Fibroblast of skin of abdomen (primary cell): ENCODE measurements around the gene EN2.
"Not testable (repeated sequence)": the region's sequence is repeated elsewhere in the genome, so short reads cannot be mapped to it uniquely, and the experiment has no call there.

Experiments
- DNase-seq: peaks from one replicate; pipeline ENCODE4 v3.0.0-alpha.2; 2013

Gene EN2

DNA sequence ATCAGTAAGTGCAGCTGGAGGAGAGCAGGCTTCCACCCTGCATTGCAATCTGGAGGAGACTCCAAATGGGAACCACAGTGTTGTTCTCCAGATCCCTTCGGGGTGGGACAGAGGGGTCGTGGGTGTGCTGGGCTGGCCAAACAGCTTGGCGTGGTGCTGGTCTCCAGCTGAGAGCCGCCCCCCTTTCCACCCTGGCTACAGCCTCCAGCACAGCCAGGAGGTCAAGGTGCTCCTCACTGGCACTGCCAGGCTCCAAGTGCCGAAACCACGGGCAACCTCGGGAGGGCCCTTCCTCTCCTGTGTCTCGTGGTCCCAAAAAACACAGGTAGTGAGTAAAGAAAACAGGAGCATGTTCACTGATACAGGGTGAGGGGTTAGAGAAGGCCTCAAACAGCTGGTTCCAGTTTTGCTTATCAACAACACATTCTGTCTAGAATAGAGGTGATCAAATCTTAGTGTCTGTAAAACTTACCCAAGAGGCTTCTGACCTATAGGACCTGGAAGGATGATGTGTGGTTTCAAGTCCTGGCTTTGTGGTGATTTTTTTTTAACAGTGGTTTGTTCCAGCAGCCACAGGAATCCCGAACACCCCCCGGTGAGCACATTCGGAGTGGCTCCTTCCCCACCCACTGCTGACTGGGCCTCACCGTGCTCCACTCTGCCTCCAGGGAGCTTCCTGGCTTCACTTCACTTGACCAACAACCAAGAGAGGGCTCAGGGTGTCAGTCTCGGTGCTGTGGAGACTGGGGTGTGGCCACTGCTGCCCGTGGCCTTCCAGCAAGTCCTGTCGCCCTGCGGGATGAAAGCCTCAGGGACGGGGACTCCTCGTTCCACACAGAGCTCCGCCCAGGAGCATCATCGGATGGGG lies 31.2 kb upstream of the EN2 start:
- DNase-seq = no peak

DNA sequence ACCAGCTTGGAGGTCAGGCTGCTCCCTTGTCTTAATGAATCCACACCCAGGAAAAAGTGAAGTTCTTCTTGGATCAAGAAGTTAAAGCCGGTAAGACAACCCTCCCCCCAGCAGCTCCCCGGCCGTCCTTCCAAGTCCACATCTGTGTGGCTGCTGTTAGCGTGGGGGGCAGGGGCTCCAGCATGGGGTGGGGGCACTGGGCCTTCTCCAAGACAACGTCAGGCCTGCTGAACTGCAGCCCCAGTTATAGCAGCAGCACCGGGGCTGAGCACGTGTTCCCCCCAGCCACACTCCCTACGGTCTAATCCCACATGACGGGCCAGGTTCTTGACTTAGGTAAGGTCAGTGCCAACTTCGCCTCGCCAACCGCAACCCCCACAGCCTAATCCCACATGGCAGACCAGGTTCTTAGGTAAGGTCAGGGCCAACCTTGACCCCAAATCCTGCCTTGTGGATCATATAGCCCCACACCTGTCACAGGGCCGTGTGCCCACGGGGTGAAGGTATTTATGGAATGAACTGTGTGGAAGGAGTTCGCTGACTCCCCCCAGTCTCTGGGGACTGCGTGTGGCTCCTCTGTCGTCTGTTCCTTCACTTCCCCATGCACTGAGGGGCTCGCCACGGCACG lies 30.4 kb upstream of the EN2 start:
- DNase-seq = no peak

DNA sequence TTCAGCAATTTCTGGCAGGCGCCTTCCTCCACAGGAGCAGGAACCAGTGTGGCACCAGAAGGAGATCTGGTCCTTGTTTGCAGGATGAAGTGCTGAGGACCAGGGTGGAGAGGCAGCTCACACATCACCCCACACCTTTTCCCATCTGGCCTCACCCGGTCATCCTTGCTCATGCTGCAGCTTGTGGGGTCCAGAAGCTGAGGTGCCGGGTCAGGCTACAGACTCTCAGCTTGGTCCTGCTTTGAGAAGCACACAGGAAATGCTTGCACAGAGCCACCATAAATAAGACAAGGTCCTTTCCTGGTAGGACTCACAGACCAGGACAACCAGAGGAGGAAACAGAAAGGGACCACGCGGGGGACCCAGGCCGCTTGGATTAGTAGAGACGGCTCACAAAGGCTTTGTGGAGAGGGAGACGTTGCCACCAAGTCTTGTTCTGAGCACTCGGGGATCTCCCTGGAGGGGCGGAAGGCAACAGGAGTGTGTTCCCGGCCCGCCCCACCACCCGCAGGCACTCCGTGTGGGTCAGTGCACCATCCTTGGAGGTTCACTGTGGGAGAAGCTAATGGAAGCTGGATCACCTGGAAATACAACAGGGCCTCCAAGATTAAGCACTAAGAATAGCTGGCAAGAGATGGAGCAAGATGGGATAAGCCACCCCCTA lies 29.6 kb upstream of the EN2 start:
- DNase-seq = no peak

DNA sequence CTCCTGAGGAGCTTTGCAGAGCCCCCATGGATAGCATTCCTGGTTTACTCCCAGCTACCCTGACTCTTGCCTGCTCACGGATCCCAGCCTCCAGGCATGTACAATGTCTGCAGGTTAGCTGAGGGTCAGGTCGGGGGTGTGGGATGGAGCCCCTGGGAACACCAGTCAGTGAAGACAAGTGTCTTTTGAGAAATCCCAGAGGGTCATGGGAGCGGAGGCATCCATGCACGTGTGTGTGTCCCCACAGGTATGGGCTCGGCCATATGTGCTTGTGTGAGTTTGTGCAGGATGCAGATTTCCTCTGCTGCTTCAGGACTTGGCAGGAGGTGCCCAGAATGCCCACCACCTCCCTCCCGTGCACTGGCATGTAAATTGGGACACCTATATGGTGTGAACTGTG lies 28.3 kb upstream of the EN2 start:
- DNase-seq = no peak

DNA sequence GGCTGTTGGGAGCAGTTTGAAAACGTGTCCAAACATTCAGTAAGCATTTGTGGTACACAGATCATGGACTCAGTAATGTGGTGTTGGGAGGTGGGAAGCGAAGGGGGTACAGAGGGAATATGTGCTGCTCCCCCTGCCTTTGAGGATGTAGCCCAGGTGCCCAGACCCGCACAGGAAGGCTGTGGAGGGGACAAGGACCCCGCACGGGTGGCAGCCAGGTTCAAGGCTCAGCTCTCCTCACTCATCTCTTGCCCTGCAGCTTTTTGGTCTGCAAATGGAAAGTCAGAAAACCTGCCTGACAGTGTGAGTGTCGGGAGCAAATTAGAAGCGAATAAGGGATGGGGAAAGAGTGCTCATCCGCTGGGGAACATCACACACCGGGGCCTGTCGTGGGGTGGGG lies 27.3 kb upstream of the EN2 start:
- no peak for DNase-seq

DNA sequence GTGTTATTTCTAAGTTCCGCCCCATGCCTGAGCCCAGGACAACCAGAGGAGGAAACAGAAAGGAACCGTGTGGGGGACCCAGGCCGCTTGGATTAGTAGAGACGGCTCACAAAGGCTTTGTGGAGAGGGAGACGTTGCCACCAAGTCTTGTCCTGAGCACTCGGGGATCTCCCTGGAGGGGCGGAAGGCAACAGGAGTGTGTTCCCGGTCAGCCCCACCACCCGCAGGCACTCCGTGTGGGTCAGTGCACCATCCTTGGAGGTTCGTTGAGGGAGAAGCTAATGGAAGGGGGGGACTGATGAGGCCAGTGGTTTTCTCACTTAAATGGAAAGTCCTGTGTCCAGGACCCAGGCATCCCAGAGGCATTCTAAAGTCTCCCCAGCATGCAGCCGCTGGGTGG lies 26.7 kb upstream of the EN2 start:
- no peak for DNase-seq

DNA sequence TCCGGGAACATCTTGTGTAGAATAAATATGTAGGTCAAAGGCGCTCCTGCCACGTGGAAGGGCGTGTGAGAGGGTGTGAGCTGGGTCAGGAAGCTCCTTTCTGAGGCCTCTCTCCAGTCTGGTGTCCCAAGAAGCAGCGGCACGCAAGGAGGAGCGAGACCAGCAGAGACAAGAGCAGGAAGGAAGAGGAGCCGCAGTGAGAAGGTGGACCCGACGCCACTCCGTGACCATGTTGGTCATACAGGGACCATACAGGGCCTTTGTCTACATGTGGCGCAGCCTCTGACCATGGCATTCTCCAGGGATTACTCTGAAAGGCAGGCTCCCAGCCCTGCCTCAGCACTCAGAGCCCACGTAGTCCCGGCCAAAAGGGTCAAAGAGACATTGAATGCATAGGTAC lies 26.2 kb upstream of the EN2 start:
- no peak for DNase-seq

DNA sequence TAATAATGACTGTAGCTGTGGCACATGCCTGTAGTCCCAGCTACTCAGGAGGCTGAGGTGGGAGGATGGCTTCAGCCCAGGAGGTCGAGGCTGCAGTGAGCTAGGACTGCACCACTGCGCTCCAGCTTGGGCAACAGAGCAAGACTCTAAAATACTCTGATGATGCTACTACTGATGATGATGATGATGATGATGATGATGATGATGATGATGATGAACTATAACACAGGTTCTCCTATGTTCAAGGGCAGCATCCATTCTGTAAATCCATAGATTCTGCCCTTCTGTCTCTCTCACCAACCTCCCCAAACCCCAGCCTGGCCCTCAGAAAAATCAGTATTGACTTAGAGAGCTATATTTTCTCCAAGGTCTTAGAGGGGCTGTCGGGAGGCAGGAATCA lies 22.8 kb upstream of the EN2 start:
- no peak for DNase-seq

DNA sequence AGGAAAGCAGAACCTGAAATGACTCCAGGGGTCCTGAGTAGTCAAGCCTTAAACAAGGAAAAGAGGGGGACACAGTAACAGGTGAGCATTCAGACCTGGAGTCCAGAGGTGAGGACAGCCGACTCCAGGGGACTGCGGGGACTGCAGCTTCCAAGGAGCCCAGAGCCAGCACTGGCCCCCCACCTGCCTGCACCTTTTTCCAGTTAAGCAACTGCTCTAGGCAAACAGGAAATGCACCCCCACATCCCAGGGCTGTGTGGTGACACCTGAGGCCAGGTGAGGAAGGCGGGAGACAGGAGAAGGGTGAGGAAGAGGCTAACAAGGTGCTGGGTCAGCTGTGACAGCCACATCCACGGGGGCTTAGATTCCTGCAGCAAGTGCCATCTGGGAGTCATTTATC lies 20.1 kb upstream of the EN2 start:
- DNase-seq = no peak

DNA sequence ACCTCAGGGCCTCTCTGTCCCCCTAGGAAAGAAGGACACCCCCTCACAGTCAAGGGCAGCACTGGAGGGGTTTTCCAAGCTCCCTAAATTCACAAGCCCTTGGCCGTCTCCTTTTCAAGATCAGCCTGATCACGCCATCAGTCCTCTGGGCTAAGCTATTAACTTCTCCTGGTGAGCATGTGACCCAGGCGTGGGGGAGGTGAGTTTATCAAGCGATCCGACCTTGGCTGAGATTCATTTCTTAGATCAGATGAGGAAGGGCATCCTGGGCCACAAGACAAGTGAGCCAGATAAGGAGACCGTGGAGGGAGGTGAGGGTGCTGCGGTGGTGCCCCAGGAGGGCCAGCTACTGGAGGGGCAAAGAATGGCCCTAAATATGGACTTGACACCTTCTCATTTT lies 19.2 kb upstream of the EN2 start:
- DNase-seq = no peak

DNA sequence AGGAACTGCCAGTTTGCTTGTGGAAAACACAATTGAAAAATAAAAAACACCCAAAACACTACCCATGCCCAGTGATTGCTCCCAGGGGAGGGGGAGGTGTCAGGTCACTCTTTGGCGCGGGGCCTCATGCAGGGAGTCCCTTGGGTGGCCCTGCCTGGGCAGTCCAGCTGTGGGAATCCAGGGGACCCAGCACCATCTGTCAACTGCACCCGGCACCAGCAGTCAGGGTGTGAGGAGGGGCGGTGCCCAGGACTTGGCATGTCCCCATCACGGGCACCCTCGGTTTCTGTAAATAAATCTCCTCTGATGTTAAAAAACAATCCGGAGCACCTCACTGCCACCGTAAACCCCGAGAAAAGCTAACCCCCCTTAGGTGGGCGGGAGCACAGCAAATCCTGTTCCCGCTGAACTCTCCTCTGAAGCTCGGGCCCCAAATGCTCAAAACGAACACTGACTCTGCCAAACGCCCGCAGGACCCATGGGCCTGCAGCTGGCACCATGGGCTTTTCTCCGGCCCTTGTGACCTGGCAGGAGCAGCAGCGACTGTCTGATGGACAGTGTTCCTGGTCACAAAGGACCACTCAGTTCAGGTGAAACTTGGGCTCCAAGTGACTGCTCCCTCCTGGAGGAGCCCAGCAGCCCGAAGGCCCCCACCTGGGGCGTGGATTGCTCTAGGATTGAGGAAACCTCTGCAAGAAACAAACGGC lies 18.5 kb upstream of the EN2 start:
- no peak for DNase-seq

DNA sequence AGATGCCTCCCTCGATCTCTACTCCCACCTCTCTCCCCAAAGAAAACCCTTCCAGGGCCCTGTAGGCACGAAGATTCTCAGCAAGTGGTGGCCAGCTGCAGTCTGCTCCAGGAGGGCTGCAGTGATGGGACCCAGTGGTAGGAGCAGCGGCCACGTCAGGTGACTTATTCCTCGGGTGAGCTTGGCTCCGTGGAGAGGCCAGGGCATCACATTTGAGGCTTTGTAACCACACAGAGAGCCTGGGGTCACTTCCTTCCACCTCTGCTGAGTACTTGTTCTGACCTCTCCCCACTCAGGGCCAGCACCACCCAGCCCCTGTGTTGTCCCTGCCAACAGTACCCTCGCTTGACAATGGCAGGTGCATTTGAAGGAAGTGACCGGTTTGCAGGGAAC lies 17.9 kb upstream of the EN2 start:
- no peak for DNase-seq

DNA sequence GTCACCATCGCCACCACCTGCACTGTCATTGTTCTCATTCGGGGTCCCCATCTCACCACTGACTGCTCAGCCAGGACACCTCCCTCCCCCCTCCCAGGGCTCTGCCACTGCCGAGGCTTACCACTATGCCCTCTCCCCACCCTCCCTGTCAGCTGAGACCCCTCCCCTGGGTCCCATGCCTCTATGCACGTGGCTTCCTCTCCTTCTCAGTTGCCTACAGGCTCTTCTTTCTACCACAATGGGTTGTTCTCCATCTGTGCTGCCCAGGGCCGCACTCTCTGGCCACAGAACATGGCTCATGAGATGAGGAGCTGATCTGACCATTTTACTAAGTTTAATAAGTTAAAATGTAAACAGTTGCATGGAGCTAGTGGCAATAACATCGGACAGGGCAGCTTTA lies 16.1 kb upstream of the EN2 start:
- DNase-seq = no peak

DNA sequence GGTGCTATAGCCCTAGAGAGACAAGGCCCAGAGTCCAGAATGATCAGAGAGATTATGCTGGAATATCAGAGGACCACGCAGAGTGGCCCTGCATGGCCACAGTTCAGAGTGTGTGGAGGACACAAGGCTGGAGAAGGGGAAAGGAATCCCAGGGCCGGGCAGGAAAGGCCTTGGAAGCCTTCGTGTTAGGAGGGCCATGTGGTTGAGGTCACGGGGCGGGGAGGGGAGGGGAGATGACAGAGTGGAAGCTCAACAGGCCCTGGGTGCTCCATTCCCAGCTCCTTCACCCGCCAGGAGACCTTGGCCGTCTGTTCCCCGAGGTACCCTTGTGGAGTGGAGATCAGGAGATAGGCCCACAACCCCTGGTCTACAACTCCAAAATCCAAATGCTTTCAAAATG lies 13.2 kb upstream of the EN2 start:
- no peak for DNase-seq

DNA sequence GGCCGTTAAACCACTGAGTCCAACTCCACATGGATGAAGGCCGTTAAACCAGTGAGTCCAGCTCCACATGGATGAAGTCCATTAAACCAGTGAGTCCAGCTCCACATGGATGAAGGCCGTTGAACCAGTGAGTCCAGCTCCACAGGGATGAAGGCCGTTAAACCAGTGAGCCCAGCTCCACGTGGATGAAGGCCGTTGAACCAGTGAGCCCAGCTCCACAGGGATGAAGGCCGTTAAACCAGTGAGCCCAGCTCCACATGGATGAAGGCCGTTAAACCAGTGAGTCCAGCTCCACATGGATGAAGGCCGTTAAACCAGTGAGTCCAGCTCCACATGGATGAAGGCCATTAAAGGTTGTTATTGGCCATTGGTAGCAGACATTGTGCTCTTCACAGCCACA lies 12.3 kb upstream of the EN2 start:
- DNase-seq = not testable (repeated sequence)

DNA sequence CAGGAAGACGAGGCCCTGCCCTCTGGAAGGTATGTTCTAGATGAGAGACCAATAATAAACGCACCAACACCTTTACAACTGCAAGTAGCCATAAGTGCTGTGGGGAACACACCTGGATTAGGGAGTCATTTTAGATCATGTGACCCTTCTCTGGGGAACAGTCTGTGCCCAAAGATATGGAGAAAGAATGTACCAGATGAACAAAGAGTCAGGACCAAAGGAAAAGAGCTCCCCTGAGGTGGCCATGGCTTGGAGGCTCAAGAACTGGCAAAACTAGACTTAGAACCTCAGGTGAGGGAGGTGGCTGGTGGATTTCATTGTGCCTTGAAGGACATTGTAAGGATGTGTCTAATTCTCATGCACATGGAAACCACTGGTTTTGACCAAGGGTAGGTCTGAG lies 10.3 kb upstream of the EN2 start:
- DNase-seq = no peak

DNA sequence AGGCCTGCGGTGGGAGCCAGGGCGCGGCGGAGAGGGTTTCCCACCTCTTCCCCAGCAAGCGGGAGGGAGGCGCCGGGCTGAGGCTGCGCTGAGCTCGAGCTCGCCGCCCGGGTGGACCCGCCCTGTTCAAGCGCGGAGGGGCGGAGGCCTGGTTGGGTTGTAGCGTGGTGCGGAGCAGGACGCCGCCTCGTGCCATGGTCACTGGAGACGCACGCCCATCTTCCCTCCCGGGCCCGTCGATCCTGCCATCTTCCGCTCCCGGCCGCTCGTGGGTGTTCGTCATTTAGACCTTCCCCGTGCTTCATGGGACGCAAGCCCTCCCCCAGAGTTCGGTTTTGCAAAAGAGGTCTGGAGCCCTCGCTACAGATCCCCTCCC lies 9.3 kb upstream of the EN2 start:
- DNase-seq = no peak

DNA sequence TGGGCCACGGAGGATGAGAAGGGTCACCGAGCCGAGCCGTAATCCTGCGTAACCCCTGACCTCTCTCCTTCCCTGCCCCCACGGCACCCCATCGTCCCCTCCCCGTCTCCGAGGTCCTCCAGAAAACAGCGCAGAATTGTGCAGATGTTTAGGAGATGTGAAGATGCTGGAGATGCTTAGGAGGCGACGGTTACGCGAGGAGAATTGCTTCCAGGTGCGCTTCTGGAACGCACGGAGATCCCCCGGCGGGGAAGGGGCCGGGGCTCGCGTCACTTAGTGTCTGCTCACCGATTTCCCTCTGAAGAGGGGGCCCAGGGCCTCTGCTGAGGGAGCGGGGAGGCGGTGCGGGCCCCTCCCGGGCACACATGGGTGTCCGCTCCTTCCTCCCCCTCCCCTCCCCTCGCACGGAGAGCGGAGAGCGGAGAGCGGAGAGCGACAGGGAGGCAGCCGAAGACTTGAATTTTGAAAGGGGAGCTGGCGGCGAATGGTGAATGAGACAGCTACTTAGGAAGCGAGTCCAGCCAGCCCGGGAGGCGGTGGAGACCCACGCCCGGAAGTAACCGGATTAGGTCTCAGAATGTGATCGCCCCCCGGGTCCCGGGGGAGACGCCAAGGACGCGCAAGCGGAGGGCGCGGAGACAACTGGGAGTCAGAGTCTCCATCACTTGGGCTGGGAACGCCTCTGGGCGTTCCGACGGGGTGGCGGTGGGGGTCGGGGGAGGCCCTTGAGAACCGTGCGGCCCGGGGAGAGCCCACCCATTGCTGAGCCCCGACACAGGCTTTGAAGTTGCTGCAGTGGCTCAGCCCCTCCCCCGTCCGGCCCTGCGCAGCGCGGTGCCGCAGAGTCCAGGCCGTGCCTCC lies 8.7 kb upstream of the EN2 start:
- no peak for DNase-seq

DNA sequence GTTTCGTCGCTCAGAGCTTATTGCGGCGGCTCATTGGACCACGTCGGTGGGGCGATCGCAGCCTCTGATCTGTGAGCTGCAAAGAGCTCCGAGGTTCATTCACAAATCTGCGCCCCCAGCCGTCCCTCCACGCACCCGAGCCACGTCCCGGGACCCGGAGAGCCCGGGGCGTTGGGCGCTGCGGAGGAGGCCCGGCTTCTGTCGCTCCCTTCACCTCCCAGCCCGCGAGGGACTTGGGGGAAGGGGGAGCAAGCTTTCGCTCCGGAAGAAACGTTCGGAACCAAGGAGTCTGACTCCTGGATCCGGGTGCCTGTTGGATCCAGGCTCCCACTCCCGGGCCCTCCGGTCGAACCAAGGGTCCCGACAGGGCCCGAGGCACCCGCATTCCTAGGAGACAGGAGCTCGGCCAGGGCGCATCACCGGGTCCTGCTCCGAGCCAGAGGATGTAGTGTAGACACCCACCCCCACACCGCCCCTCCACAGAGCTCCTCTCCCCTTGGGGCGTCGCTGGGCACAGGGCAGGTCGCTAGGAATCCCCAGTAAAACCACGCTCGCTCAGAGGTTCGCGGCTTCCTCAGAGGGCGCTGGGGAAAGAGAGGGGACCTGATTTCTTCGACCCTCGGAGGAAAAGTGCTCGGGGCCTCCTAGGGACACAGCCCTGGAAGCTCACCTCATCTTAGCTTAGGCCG lies 7.9 kb upstream of the EN2 start:
- DNase-seq = no peak

DNA sequence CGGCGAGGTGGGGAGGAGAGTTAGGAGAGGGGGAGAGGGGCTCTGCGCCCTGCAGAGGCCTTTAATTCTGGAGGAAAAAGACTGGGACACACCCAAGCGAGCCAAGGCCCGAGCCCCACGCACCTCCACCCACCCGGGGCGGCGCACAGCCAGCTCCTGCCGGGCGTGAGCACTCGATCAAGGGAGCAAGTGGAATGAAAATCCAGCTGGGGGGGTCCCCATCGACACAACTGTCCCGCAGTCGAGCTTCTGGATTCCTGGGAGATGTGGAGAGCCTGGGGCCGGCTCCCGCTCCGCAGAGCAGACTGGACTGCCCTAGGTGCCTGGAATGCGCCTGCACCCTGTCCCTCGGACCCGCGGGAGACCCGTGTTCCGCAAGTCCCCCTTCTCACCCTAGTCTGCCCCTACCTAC lies 7.4 kb upstream of the EN2 start:
- DNase-seq = no peak

DNA sequence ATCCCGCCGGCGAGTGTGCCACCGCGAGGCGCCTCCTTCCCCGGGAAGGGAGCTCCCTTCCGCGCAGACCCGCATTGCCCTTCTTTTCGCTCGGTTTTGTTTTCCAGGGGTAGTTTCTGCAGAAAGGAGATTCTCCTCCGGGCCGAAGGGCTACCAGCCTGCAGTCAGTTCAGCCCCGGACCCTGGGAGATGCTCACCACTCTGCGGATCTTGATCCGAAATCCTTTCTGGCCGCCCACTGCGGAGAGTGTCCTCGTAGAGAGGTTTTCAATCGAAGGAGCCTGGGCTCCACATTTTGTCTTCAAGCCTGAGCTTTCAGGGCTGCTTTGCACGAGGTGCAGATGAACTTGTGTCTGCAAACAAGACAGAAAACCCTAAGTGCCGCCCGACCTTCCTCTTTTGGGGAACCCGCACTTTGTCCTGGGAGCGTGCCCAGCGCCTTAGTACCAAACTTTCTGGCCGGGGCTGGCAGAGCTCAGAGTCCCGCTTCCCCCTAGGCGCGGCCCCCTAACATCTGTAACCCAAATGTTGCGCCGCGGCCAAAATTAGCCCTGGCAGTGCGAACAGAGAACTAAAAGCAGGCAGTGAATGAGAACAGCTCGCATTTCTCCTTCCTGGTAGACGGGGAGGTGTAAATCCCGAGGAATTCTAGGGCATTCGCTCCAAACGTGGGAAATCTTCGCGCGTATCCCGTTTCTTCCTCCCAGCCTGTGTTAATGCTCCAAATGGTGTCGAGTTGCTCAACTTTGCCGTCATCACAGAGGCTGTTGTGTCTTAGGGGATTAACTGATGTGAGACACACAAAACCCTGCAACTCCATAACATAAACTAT lies 6.7 kb upstream of the EN2 start:
- DNase-seq = no peak
